NCI-H1105 treated with DMSO at 0.1 percent for 48 hours (cell line): ENCODE measurements around the gene ZNG1F.
"Not testable (repeated sequence)": the region's sequence is repeated elsewhere in the genome, so short reads cannot be mapped to it uniquely, and the experiment has no call there.

Experiments used
- DNase-seq: peaks from one replicate; lab custom pipeline; 2025; lab: John Stamatoyannopoulos, UW

ZNG1F gene

GRCh38 chr9:41123396-41123795, 65.7 kb downstream of the ZNG1F start:
- DNase-seq = not testable (repeated sequence)

- DNase-seq = not testable (repeated sequence)
Observed at GRCh38 chr9:41120696-41121095, 68.4 kb downstream of the ZNG1F start.

- not testable (repeated sequence) for DNase-seq
Observed at GRCh38 chr9:41119719-41120118, 69.4 kb downstream of the ZNG1F start.

- DNase-seq = not testable (repeated sequence)
Observed at GRCh38 chr9:41119311-41119710, 69.8 kb downstream of the ZNG1F start.

- DNase-seq = not testable (repeated sequence)
Observed at GRCh38 chr9:41113348-41113747, 75.8 kb downstream of the ZNG1F start.

- DNase-seq = not testable (repeated sequence)
Observed at GRCh38 chr9:41111414-41111813, 77.7 kb downstream of the ZNG1F start.

- DNase-seq = not testable (repeated sequence)
Observed at GRCh38 chr9:41110913-41111312, 78.2 kb downstream of the ZNG1F start.

GRCh38 chr9:41109253-41109652, 79.9 kb downstream of the ZNG1F start:
- not testable (repeated sequence) for DNase-seq

GRCh38 chr9:41108816-41109215, 80.3 kb downstream of the ZNG1F start:
- DNase-seq = not testable (repeated sequence)

- DNase-seq = not testable (repeated sequence)
Observed at GRCh38 chr9:41106472-41107116, 82.5 kb downstream of the ZNG1F start.

- DNase-seq = not testable (repeated sequence)
Observed at GRCh38 chr9:41105557-41106253, 83.4 kb downstream of the ZNG1F start.

- DNase-seq = not testable (repeated sequence)
Observed at GRCh38 chr9:41104542-41104941, 84.6 kb downstream of the ZNG1F start.

- DNase-seq = not testable (repeated sequence)
Observed at GRCh38 chr9:41100508-41100907, 88.6 kb downstream of the ZNG1F start.

GRCh38 chr9:41098759-41099158, 90.4 kb downstream of the ZNG1F start:
- not testable (repeated sequence) for DNase-seq

- not testable (repeated sequence) for DNase-seq
Observed at GRCh38 chr9:41095060-41095459, 94.1 kb downstream of the ZNG1F start.

GRCh38 chr9:41094010-41094773, 94.9 kb downstream of the ZNG1F start:
- not testable (repeated sequence) for DNase-seq

GRCh38 chr9:41090922-41091321, 98.2 kb downstream of the ZNG1F start:
- DNase-seq = not testable (repeated sequence)

GRCh38 chr9:41090386-41090785, 98.7 kb downstream of the ZNG1F start:
- DNase-seq = not testable (repeated sequence)

- not testable (repeated sequence) for DNase-seq
Observed at GRCh38 chr9:41088450-41089059, 100.6 kb downstream of the ZNG1F start.

GRCh38 chr9:41087929-41088328, 101.2 kb downstream of the ZNG1F start:
- not testable (repeated sequence) for DNase-seq

- not testable (repeated sequence) for DNase-seq
Observed at GRCh38 chr9:41087157-41087780, 101.8 kb downstream of the ZNG1F start.

GRCh38 chr9:41086685-41087084, 102.4 kb downstream of the ZNG1F start:
- DNase-seq = not testable (repeated sequence)
